Dermis blood vessel endothelial cell (primary cell): ENCODE measurements around the gene CTNNA2. TPM values are rescaled to one million over a fixed set of nuclear protein-coding genes. Genes with fewer than 3 reads are reported as not detected.

Experiments
- DNase-seq: peaks from one replicate; pipeline ENCODE4 v3.0.0; 2010
- total RNA-seq: library from RNA; depleted of rRNA; stranded (reverse); fragments of >200 nt; gene quantifications from 2 replicates; pipeline ENCODE4 v1.2.3, GENCODE V29; 2014

CTNNA2 gene
- total RNA-seq, 1 donor from 2014 or later = not detected

DNA sequence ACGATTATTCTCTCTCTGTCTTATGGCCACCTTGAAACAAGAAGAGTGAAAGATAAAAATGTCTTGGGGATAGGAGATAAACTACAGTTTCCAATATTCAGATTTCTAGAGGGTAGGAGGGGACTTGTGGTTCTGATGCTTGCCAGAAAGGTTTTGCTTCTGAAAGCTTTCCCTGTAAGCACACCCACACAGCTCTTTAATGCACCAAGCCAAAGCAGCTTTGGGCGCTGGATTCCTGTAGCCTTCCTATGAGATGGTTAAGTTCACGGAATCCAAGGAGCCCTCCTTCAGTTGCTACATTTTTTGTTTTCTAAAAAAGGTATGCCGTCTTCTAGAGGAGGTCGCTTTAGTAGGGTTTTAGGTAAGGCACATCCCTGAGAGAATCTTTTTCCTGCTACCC lies 786.8 kb downstream of the CTNNA2 start:
- no peak for DNase-seq

DNA sequence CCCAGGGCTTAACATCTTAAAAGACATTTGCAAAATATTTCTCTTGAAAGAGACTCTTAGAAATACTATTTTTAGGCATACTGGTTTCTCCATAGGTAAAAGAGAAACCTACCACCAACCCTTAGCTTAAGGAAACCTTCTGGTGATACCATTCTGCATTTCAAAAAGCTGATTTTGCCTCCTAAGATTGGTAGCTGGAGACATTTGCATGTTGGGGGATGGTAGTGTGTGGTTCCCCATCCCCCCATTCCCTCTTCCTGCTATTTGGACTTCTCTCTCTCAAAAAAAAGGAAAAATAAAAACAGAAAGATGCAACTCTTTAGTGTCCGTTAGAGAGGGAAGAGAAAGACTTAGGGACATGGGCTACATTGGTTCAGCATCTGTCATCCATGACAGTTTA lies 787.5 kb downstream of the CTNNA2 start:
- no peak for DNase-seq

DNA sequence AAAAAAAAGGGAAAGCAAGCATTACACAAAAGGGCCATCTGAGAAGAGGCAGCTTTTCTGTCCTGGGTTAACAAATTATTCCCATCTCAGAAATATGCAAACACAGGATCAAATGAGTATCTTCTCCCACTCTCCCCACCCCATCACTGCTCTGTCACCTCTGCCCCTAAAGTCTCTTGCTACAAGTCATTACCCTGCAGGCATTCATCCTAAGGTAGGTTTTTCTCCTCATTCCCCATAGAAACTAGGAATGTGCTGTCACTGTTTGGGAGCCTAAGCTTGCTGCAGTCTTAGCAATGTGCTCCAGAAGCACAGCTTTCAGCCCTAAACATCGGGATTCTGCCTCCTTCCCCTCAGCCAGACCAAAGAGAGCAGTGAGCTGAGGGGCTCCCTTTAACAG lies 788.1 kb downstream of the CTNNA2 start:
- DNase-seq = no peak

DNA sequence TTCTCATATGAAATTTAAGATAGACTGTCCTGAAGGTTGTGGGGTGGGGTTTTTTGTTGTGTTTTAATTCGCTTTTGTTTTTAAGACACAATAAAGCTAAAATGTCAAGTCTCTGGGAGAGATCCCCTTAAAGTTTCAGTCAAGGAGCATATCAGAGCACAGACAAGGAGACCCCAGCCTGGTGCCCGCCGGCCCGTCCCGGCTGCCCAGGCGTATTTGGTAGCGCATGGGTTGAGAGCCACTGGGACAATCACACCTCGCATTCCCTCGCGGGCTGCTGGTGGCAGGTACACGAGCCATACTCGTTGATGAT lies 789.1 kb downstream of the CTNNA2 start:
- no peak for DNase-seq

DNA sequence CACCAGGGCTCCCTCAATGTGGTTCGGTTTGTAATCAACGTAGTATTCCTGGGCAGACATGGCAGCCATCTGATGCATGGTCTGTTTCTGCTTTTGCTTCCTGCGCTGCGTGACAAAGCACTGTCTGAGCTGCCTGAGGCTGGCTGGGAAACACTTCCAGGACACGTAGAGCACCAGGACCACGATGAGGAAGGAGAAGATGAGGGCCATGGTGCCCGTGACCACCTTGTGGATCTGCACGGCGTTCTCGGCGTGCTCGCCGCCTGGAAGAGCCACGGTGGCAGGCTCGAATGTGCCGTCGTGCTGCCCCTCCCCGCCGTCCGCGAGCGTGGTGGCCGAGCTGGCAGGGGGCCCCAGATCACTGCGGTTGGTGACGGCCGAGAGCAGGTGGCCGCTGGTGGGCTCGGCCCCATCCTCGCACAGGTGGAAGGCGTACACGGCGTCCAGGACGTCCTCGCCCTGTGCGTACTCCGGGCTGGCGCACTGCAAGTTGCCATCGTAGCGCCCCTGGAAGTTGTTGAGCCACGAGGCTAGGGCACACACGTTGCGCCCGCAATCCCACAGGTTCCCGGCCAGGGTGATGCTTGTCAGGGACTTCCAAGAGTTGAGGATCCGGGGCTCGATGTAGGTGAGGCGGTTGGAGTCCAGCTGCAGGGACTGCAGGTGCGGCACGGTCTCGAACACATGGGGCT lies 789.6 kb downstream of the CTNNA2 start:
- no peak for DNase-seq

DNA sequence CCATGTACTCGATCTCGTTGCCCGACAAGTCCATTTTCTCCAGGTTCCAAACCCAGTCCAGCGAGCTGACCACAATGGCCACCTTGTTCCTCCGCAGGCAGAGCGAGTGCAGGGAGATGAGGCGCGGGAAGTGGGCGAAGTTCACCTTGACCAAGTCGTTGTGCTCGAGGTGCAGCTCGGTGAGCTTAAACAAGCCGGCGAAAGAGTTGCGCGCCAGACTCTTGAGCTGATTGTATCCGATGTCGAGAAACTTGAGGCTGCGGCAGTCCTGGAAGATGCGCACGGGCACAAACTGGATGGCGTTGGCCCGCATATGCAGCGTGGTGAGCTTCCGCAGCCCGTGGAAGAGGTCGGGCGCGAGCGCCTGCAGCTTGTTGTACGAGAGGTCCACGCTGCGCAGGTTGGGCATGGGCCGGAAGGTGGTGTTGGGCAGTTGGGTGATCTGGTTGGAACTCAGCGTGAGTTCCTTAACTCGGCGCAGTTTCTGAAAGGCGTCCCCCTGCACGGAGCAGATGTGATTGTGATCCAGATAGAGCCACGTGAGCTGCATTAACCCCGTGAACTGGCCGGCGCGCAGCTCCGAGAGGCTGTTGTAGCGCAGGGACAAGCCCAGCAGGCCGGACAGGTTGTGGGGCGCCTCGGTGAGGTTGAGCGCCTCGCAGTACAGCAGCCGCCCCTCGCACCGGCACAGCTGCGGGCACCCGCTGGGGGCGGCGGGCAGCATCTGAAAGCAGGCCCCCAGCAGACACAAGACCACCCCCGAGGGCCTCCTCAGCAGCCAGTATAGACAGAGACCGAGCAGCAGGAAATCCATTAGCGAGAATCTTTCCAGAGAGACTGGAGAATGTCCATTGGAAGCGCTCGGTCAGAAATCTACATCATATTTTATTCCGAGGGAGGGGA lies 790.4 kb downstream of the CTNNA2 start:
- no peak for DNase-seq

DNA sequence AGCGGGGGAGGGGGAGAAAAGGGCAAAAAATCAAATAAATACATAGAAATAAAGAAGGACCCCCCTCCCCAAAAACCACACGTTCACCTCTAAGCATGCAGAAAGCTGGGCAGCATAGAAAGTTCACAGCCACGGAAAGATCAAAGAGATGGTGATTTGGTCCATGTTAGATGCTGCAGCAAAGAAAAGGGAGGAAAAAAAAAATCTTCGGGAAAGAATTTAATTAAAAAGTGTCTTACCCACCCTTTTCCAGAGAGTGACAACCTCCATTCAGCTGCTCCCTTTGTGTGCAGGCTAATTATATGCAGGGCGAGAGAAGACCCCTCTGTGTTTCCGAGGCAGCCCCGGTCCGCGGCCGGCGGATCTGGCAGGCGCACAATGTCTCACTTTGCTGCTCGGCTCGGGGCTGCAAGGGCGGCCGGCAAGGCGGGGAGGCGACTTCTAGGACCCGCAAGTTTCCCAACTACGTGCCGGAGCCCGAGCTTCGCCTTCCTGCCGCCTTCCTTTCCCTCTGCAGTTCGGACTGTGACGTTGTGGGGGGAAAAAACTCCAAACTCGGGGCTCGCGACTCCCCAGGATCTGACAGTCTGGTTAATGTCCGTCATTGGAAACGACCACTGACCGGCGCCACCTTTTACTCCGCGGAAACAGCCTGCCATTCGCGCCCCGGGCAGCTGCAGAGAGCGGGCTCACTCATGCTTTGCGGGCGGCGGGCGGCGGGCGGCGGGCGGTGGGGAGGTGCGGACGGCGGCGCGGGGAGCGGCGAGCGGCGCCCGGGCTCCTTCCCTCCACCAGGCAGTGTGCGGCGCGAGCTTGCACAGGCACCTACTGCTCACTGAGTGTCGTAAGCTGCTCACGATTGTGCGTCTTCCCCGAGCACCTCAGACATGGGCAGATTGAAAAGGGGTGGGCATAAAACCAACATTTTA lies 791.3 kb downstream of the CTNNA2 start, which contains the start of gene LRRTM1:
LRRTM1 (minus strand) TSS at position 844 of the 929 bp plus-strand sequence. CDS start 933 bp downstream, outside the sequence.
- no peak for DNase-seq

DNA sequence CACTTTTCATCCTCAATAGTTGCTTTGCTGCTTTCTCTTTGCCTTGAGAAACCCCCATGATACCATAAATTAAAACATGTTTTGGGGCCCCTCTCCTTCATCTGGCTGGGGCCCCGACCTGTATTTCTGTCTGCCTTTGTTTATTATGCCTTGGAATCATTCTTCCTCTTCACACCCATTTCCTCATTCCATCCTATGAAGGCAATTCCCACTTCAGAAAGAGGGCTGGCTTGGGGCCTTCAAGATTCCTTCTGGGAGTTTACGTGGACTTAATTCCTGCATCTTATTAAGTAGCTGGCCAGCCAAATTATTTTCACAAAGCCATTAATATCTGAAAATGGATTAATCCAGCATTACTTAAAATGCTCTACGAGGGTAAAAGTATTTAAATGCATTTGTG lies 798.5 kb downstream of the CTNNA2 start:
- DNase-seq = no peak

DNA sequence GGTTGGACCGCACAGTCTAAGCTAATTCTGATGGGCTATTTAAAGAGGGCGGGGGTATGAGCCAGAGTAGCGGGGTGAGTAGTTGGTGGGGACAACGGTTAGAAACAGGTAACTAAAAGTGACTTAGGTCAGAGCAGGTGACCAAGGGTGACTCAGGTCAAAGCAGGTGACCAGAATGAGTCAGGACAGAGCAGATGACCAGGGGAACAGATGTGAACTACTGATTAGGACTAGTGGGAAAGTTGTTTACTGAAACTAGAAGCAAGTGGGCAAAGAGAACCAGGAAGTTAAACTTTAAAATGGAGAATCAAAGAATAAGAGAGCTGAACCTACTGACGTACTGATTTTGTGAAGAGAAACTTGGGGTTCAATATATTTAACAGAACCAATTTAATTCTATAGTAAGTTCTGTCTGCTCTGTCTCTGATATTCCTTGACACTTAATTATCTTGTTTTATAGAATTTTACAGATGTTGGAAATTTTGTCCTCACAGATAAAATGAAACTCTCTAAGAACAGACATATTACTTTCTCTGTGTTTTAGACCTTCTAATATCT lies 799.5 kb downstream of the CTNNA2 start:
- no peak for DNase-seq

DNA sequence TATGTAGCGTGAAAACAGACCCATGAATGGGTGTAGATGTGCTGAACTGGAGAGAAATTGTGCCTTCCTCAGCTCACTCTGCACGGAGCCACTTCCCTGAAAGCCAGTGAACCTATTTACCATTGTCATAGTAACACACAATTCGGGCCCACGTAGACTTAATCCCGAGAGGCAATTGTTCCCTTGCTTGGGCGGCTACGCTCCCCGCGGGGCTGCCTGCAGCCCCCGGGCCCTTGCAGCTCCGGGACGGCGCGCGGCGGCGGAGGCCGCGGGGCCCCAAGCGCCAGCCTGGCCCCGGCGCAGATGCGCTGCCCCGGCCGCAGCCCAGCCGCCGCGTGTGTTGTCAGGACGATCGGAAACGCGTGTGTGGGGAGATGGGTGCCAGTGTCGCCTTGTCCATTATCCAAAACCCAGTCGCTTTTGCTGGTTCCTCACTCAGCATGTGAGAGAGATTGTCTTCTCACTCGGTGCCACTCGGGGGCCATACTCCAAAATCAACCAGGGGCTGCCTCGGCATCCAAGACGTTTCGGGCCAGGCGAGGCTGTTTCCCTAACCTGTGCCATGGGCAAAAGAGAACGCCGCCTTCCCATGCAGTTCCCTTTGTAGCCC lies 809.6 kb downstream of the CTNNA2 start:
- DNase-seq = no peak

DNA sequence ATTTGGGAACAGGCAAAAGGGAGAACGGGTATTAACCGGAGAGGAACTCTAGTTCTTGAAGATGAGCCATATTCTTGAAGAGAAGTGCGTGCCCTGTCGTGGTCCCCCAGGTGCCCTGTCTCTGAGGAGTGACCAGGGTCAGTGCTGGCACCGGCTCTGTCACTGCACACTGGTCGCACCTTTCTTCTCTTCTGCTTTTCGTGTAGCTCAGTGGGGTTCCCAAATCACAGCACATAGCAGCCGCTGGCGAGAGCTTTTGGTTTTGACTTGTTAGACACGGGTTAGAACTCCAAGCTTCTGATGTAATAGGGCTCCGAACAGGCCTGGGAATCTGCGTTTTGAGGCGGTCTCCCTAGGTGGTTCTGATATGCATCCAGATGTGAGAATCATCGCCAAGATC lies 810.1 kb downstream of the CTNNA2 start:
- DNase-seq = no peak

DNA sequence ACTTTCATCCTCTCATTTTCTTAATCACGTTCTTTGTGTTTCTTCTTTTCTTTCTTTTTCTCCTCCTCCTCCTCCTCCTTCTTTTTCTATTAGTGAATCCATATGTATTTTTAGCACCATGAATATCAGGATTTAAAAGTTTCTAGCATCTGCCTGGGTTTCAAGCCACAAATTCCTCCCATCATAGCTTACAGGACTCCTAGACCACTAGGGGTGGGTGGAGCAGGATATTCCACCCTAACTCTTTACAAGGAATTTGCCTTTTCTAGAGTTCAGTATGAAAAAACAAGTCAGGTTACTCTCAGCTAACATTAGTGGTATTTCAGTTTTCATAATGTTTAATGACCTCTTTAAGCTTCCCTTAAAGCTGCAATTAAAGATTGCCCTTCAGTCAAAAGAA lies 810.8 kb downstream of the CTNNA2 start:
- no peak for DNase-seq

DNA sequence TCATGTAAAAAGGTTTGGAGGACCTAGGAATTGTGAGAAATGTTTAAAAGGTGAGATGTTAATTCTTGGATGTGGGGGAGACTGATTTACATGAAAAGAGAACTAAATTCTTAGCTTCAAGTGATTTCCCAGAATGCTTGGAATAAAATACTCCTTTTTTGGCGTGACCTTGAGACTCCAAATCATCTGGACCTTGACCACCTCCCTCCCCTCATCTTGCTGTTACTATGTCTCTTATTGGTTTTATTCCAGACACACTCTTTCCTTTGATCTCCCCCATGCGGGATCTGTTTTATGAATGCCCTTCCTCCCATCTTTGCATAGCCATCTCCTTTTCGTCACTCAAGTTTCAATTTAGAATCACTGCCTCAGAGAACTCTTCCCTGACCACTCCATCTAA lies 811.7 kb downstream of the CTNNA2 start:
- DNase-seq = no peak

DNA sequence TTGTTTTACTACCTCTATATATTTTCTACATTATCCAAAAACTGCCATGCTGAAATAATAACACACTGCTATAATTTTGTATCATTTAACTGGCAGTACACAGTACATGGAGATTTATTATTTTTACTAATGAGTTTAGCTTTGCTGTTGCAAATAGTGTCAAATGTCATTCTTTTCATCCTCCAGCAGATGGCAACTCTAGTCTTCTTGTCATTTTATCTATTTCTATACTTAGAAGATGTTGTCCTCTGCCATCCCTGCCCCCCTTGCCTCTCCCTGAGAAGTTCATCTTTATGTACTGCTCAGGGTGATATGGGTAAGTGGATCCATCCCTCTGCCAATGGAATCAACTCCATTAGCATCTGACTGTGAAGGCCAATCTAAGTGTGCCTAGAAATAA lies 813.4 kb downstream of the CTNNA2 start:
- peak; percentile 49 for DNase-seq

DNA sequence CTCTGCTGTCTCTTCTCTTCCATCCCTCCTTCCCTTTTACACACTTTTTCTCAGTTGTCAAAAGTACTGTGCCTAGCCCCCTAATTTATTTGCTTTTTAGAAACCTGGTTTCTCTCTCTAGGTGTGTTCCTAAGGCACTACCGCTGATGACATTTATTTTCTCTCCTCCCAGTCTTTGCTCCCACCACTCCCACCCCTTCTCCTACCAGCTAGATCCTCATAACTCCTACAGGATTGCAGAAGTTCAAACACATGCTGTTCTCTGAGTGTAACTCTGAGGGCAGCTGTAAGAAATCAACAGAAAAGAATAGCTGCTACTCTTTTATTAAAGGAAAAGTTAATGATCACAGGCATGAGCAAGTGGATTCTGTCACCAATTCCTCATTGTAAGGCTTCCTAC lies 814.0 kb downstream of the CTNNA2 start:
- no peak for DNase-seq

DNA sequence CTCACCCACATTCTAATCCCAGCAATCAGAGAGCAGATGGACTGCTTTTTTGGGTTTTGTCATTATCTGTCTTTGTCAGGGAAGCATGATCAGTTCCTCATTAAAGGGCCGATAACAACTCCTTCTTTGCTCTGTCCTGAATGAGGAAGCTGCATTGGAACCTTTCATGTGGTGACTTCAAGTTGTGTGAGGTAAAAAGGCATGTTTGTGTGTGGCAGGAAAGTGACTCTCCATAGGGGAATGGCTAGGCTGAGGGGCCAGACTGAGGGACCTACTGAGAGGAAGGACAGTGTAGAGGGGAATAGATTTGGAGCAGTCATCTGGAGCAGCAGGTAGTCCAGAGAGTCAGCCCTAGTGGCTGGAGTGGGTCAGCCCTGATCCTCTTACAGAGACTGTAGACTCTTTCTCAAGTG lies 815.3 kb downstream of the CTNNA2 start:
- no peak for DNase-seq

DNA sequence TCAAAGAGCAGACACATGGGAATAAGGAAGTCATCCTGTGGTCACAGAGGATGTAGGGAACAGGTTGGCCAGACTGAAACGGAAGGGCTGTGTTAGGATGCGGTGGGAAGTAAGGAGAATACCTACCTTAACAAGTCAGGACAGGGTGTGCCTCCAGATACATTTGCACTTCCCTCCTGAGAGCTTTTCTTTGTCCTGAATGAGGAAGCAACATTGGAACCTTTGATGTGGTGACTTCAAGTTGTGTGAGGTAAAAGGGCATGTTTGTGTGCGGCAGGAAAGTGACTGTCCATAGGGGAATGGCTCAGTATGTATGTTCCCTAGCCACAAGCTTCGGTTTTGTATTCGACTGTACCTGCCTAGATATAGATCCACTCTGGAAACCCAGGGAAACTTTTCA lies 816.6 kb downstream of the CTNNA2 start:
- DNase-seq = no peak

DNA sequence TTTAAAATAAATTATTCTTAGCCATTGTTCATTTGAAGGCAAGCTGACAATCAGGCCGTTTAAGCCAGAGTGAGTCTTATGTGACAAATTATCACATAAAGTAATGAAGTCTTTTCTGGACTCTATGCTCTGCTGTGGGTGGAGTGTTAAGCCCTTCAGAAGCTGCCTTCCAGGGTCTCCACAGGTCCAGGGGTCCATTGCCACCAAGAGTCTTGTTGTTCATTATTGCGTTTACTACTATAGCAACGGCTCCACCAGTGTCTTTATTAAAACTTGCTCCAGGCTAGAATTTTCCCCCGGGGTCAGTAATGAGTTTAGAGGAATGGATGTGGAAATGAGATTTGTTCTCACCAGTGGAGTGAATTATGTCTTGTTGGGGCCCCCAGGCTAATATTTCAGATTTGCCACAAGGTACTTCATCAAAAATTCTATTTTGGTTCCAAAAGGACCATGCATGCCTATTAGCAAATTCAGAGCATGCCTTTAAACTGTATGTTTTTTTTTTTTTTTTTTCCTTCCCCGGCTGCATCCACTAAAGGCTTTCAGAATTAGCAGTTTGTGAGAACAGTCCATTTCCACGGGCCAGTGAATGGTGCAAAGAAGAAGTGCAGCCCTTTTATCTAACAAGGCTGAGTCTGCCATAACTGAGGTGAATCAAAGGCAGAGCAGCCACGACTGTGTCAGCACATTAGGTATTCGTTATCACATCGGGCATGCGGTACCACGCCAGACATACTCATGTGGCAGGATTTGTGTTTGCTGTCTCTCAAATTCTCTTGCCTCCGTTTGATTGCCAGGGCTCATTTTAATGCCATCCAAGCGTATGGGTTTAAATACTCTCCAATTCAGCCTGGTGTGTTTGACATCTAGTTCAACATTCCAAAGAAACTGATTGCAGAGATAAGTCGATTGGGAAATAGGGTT lies 817.9 kb downstream of the CTNNA2 start:
- DNase-seq = no peak

DNA sequence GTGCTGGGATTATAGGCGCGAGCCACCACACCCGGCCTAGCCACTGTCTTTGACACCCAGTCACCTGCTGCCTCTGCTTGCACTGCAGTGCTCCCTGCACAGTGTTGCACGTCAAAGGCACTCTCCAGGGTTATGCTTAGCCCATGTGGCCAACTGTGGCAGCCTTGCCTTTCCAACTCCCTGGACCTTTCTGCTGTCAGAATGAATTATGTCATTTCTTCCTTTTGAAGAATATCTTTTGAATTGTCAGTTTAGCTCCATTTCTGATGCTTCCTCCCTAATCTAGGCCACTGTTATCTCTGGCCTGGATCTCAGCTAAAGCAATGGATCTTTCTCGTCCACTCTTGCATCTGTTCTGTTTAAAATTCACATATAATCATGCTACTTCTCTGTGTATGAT lies 821.0 kb downstream of the CTNNA2 start:
- DNase-seq = no peak

DNA sequence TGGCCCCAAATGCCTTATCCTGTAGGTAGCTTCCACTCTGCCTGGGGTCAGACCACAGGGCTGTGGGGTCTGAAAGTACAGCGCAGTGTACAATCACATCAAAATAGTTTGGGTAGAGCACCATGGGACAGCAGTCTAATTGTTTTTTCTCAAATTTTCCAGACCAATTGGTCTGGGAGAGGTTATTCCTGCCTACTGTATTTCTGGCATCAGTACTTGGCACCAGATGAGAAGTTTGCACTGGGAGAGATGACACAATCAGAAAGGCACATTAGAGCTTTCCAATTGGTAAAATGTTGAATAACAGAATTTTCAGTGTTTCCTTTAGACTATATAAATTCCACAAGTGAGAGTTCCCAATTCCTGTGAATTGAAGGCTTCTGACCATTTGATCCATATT lies 822.6 kb downstream of the CTNNA2 start:
- DNase-seq = no peak

DNA sequence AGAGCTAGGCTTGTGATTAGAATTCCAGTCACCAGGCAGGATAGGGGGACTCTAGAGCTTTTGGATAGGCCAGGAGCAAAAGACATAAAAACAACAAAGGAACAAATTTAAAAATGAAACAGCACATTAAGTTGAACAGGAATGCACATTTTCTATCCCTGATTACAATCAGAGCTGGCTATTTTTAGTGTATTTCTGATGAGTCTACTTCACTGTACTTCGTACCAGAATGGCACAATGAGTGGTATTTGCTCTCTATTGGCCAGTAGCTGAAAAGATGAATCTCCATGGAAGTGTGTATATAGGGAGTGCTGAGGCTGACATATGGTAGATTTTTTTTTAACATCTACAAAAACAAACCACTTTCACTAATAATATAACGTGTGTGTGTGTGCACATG lies 825.9 kb downstream of the CTNNA2 start:
- no peak for DNase-seq
